HL-60/S4 treated with phorbol 12-myristate 13-acetate at 8.2 ng/mL for 4 days and 3 days (cell line): ENCODE data around the gene GLUD1.
"Not testable (repeated sequence)": the region's sequence is repeated elsewhere in the genome, so short reads cannot be mapped to it uniquely, and the experiment has no call there.

ENCODE experiments used
- in situ Hi-C: fragments of 300-500 bp; cut with MboI; formaldehyde crosslinking; loops from 2 replicates; pipeline ENCODE4 v1.15.0; 2022; ENCODE audit warnings: low sequenced_read_pairs

Gene GLUD1

GRCh38 chr10:87090779-87091178 lies 3.9 kb downstream of the GLUD1 start:
- in situ Hi-C loops = no loop called here

- in situ Hi-C loops = no loop called here
Observed at GRCh38 chr10:87089746-87090145, 4.9 kb downstream of the GLUD1 start.

- in situ Hi-C loops = no loop called here
Observed at GRCh38 chr10:87085537-87085936, 9.1 kb downstream of the GLUD1 start.

GRCh38 chr10:87084291-87084782 lies 10.3 kb downstream of the GLUD1 start:
- in situ Hi-C loops = not testable (repeated sequence)

GRCh38 chr10:87083576-87084290 lies 10.9 kb downstream of the GLUD1 start:
- in situ Hi-C loops = not testable (repeated sequence)

GRCh38 chr10:87082219-87082618 lies 12.4 kb downstream of the GLUD1 start:
- in situ Hi-C loops = not testable (repeated sequence)

- in situ Hi-C loops = not testable (repeated sequence)
Observed at GRCh38 chr10:87081574-87081973, 13.1 kb downstream of the GLUD1 start.

GRCh38 chr10:87080621-87081020 lies 14.0 kb downstream of the GLUD1 start:
- in situ Hi-C loops = not testable (repeated sequence)

GRCh38 chr10:87079106-87079836 lies 15.4 kb downstream of the GLUD1 start:
- in situ Hi-C loops = no loop called here

GRCh38 chr10:87076421-87076820 lies 18.2 kb downstream of the GLUD1 start:
- in situ Hi-C loops = not testable (repeated sequence)

- in situ Hi-C loops = no loop called here
Observed at GRCh38 chr10:87072449-87072848, 22.2 kb downstream of the GLUD1 start.

GRCh38 chr10:87068281-87068680 lies 26.4 kb downstream of the GLUD1 start:
- in situ Hi-C loops = no loop called here

- in situ Hi-C loops = no loop called here
Observed at GRCh38 chr10:87066865-87067264, 27.8 kb downstream of the GLUD1 start.

GRCh38 chr10:87066178-87066577 lies 28.5 kb downstream of the GLUD1 start:
- in situ Hi-C loops = no loop called here

- in situ Hi-C loops = no loop called here
Observed at GRCh38 chr10:87064651-87065050, 30.0 kb downstream of the GLUD1 start.

- in situ Hi-C loops = no loop called here
Observed at GRCh38 chr10:87060280-87060928, 34.2 kb downstream of the GLUD1 start.

GRCh38 chr10:87059401-87059800 lies 35.2 kb downstream of the GLUD1 start:
- in situ Hi-C loops = no loop called here

- in situ Hi-C loops = no loop called here
Observed at GRCh38 chr10:87058171-87058570, 36.5 kb downstream of the GLUD1 start.

GRCh38 chr10:87054373-87055295 lies 40.0 kb downstream of the GLUD1 start:
- in situ Hi-C loops = no loop called here

GRCh38 chr10:87053577-87054181 lies 41.0 kb downstream of the GLUD1 start:
- in situ Hi-C loops = no loop called here
